Left renal pelvis (tissue), 4 donors: ENCODE measurements around the gene ZFYVE19. TPM values are rescaled to one million over a fixed set of nuclear protein-coding genes. Genes with fewer than 3 reads are reported as not detected.
A peak's percentile ranks its signal among the peaks of the same experiment; 100 is the strongest.
"Not testable (repeated sequence)": the region's sequence is repeated elsewhere in the genome, so short reads cannot be mapped to it uniquely, and the experiment has no call there.

ENCODE experiments used
- DNase-seq, 4 donors: peaks; one replicate each; pipeline ENCODE4 v3.0.0-alpha.2; 2013; ENCODE audit warnings: low read depth in 4 of 4, low spot score in 3 of 4
- polyA plus RNA-seq, 4 donors: library from polyadenylated mRNA; unstranded; fragments of 120-200 nt; gene quantifications; one replicate each; pipeline ENCODE4 v1.2.1, GENCODE V29; 2013; ENCODE audit not compliant: insufficient read length in 4 of 4

ZFYVE19 gene
- polyA plus RNA-seq, 4 donors: 22.4 to 31.4 (median 26.6) TPM

GRCh38 chr15:40844696-40845030, 37.8 kb downstream of the ZFYVE19 start:
- no peak for DNase-seq

GRCh38 chr15:40845036-40845435, 38.1 kb downstream of the ZFYVE19 start:
- no peak for DNase-seq

GRCh38 chr15:40845511-40846284, 38.8 kb downstream of the ZFYVE19 start:
- DNase-seq: no peak

GRCh38 chr15:40846841-40847222, 39.9 kb downstream of the ZFYVE19 start:
- no peak for DNase-seq

- DNase-seq: peak in 3 of 4 donors; percentile 60 to 80 (median 76)
Measured at GRCh38 chr15:40847223-40847961, 40.5 kb downstream of the ZFYVE19 start.

GRCh38 chr15:40850576-40851112, 43.8 kb downstream of the ZFYVE19 start:
- DNase-seq: no peak

- no peak for DNase-seq
Measured at GRCh38 chr15:40852529-40852928, 45.6 kb downstream of the ZFYVE19 start.

GRCh38 chr15:40853241-40853890, 46.5 kb downstream of the ZFYVE19 start:
- DNase-seq: no peak

GRCh38 chr15:40854161-40854560, 47.3 kb downstream of the ZFYVE19 start:
- no peak for DNase-seq

GRCh38 chr15:40855706-40856234, 48.9 kb downstream of the ZFYVE19 start:
- no peak for DNase-seq

GRCh38 chr15:40856746-40857145, 49.9 kb downstream of the ZFYVE19 start:
- DNase-seq: no peak

GRCh38 chr15:40857601-40858341, 50.9 kb downstream of the ZFYVE19 start:
- no peak for DNase-seq

GRCh38 chr15:40858706-40859105, 51.8 kb downstream of the ZFYVE19 start:
- no peak for DNase-seq

GRCh38 chr15:40859206-40859851, 52.4 kb downstream of the ZFYVE19 start:
- no peak for DNase-seq

GRCh38 chr15:40861147-40861546, 54.3 kb downstream of the ZFYVE19 start:
- not testable (repeated sequence) for DNase-seq

GRCh38 chr15:40863660-40864270, 56.9 kb downstream of the ZFYVE19 start:
- DNase-seq: no peak
